Left lung (tissue), 10 donors: Measurements from ENCODE around the gene SESN2. TPM values are rescaled to one million over a fixed set of nuclear protein-coding genes. Genes with fewer than 3 reads are reported as not detected.

Experiments
- ATAC-seq: fragments of 200-7000 bp; cut with Tn5 transposase; one replicate; pipeline ENCODE4 v1.9.1; 2020; ENCODE audit warnings: moderate library complexity
- DNase-seq, 4 donors: peaks; one replicate each; pipeline ENCODE4 v3.0.0-alpha.2; 2013 to 2020
- H3K27ac ChIP-seq, 2 donors: fragments of 200-600 bp; sonication (generic) in 1 of 2; one replicate each; pipeline versions ENCODE4 v1.5.0 to v1.8.0; 2020 to 2021
- H3K27me3 ChIP-seq, 2 donors: fragments of 200-600 bp; sonication (generic) in 1 of 2; one replicate each; pipeline versions ENCODE4 v1.5.0 to v1.8.0; 2020 to 2021
- H3K36me3 ChIP-seq, 2 donors: fragments of 200-600 bp; sonication (generic) in 1 of 2; one replicate each; pipeline versions ENCODE4 v1.5.0 to v1.8.0; 2020 to 2021
- H3K4me1 ChIP-seq, 2 donors: fragments of 200-600 bp; one replicate each; pipeline ENCODE4 v1.8.0; 2021
- H3K4me3 ChIP-seq, 2 donors: fragments of 200-600 bp; sonication (generic) in 1 of 2; one replicate each; pipeline versions ENCODE4 v1.5.0 to v1.8.0; 2020 to 2021; ENCODE audit warnings: mild to moderate bottlenecking in 1 of 2
- H3K9me3 ChIP-seq, 2 donors: fragments of 200-600 bp; sonication (generic) in 1 of 2; one replicate each; pipeline versions ENCODE4 v1.5.0 to v1.8.0; 2020 to 2021
- CTCF ChIP-seq, 2 donors: fragments of 200-600 bp; sonication (generic) in 1 of 2; IDR thresholded peaks; one replicate each; pipeline versions ENCODE4 v1.5.0 to v1.8.0; 2021; ENCODE audit warnings: antibody characterized with exemption in 2 of 2
- intact Hi-C, 2 donors: fragments of 100-400 bp; cut with DNase I; formaldehyde crosslinking; loops; one replicate each; pipeline versions ENCODE4 v1.11.2 to v1.14.2; 2022
- polyA plus RNA-seq, 6 donors: library from polyadenylated mRNA; unstranded; fragments of 120-200 nt; gene quantifications; one replicate each; pipeline ENCODE4 v1.2.1, GENCODE V29; 2013; ENCODE audit not compliant: insufficient read length in 6 of 6
- total RNA-seq, 2 donors: library from RNA; stranded (reverse); fragmentation: NEBNext Ultra II Directional; extraction: Animal tissue kit (Norgen Biotek cat#: 25700); gene quantifications; one replicate each; pipeline ENCODE4 v1.2.1, GENCODE V29; 2021
- donor health status: DM: no; HTN: yes; CAD: no.
- donor health status: DM: no; HTN: no; CAD: no.

The SESN2 gene
- total and polyA plus RNA-seq, 8 donors, result 4.6 to 17.6 (median 6.5) TPM

- intact Hi-C loops, result loop anchor here in 1 of 2 donors (10.0 kb wide), 1 partner anchor 57 kb away; the partner anchor contains the start of gene MED18
- TF ChIP-seq CTCF (IDR thresholded peaks at IDR 0.05), result no peak
- H3K27ac ChIP-seq, result no peak overlapping the region
Observed at GRCh38 chr1:28267633-28268032, 8.3 kb downstream of the SESN2 start.

GRCh38 chr1:28269529-28269928 is 10.2 kb downstream of the SESN2 start:
- intact Hi-C loops, result loop anchor here in 1 of 2 donors (10.0 kb wide), 1 partner anchor 55 kb away; the partner anchor contains the start of gene MED18
- TF ChIP-seq CTCF (IDR thresholded peaks at IDR 0.05), result no peak
- H3K4me1 ChIP-seq, result peaks cover 0 to 14% of the 10 kb centered on the region in 2 donors

More at GRCh38 chr1:28267633-28268032, 8.3 kb downstream of the SESN2 start:
- no peak overlapping the region for H3K4me3 ChIP-seq
- ATAC-seq, result no peak
- H3K4me1 ChIP-seq, result peaks cover 2 to 27% of the 10 kb centered on the region in 2 donors
- peaks cover 0 to 31% of the 10 kb centered on the region in 2 donors for H3K36me3 ChIP-seq
- H3K27me3 ChIP-seq, result no peaks in the 10 kb centered on the region
- H3K9me3 ChIP-seq, result no peaks in the 10 kb centered on the region
- no peak for DNase-seq

GRCh38 chr1:28272215-28272852 is 13.0 kb downstream of the SESN2 start:
- DNase-seq (no peak), ATAC-seq (no peak)
- intact Hi-C loops, result no loop called here
- H3K27me3 ChIP-seq, result no peaks in the 10 kb centered on the region
- H3K36me3 ChIP-seq, result peaks cover 0 to 77% of the 10 kb centered on the region in 2 donors
- no peak for TF ChIP-seq CTCF (IDR thresholded peaks at IDR 0.05)
- no peak overlapping the region for H3K4me3 ChIP-seq
- H3K4me1 ChIP-seq, result peaks cover 0 to 1% of the 10 kb centered on the region in 2 donors
- no peaks in the 10 kb centered on the region for H3K9me3 ChIP-seq
- no peak overlapping the region for H3K27ac ChIP-seq

More at GRCh38 chr1:28269529-28269928, 10.2 kb downstream of the SESN2 start:
- no peak overlapping the region for H3K27ac ChIP-seq
- H3K9me3 ChIP-seq, result no peaks in the 10 kb centered on the region
- no peak for DNase-seq
- no peak for ATAC-seq
- H3K27me3 ChIP-seq, result no peaks in the 10 kb centered on the region
- no peak overlapping the region for H3K4me3 ChIP-seq
- H3K36me3 ChIP-seq, result peaks cover 0 to 50% of the 10 kb centered on the region in 2 donors

DNA sequence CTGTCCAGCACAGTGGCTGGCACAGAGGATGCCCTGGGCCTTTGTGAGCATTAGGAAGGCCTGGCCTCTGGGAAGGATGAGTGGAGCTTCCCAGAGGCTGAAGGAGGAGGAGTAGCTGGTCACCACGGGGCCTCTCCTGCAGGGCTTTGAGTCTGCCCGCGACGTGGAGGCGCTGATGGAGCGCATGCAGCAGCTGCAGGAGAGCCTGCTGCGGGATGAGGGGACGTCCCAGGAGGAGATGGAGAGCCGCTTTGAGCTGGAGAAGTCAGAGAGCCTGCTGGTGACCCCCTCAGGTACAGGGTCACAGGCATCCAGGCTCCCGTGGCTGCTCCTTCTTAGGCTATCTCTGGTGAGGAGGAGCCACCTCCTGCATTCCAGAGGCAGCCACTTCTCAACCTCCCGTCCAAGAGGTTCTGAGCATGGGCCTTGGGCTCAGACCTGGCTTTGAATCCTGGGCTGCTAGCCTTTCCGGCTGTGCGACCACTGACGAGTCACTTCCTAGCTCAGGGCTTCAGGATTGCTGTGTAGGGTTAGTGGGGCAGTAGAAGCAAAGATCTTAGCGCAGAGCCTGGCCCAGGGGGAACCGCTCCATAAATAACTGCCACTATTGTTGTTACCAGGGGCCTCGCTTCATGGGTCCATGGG is 14.0 kb downstream of the SESN2 start:
- Histone ChIP-seq H3K27ac (no peak overlapping the region), H3K4me1 (no peaks in the 10 kb centered on the region), H3K9me3 (no peaks in the 10 kb centered on the region), H3K27me3 (no peaks in the 10 kb centered on the region), H3K36me3 (peaks cover 0 to 87% of the 10 kb centered on the region in 2 donors), H3K4me3 (no peak overlapping the region)
- TF ChIP-seq CTCF (IDR thresholded peaks at IDR 0.05), result no peak
- ATAC-seq, result no peak
- intact Hi-C loops, result no loop called here
- no peak for DNase-seq

GRCh38 chr1:28278763-28279162 is 19.4 kb downstream of the SESN2 start:
- Histone ChIP-seq H3K9me3 (no peaks in the 10 kb centered on the region), H3K4me3 (no peak overlapping the region), H3K4me1 (peaks cover 0 to 39% of the 10 kb centered on the region in 2 donors), H3K27me3 (no peaks in the 10 kb centered on the region), H3K27ac (no peak overlapping the region), H3K36me3 (peaks cover 0 to 86% of the 10 kb centered on the region in 2 donors)
- TF ChIP-seq CTCF (IDR thresholded peaks at IDR 0.05), result no peak
- no peak for ATAC-seq
- intact Hi-C loops, result no loop called here
- DNase-seq, result no peak
